Liver (tissue), 9 donors: ENCODE data around the gene DCST2. TPM values are rescaled to one million over a fixed set of nuclear protein-coding genes. Genes with fewer than 3 reads are reported as not detected.

Experiments used
- DNase-seq: peaks from one replicate; pipeline ENCODE4 v3.0.0-alpha.2; 2017; ENCODE audit warnings: low spot score
- H3K27ac ChIP-seq, 2 donors: one replicate each; pipeline ENCODE4 v1.7.0; 2013; ENCODE audit warnings: inconsistent platforms in 2 of 2, low read length in 2 of 2, control low read depth in 1 of 2, low read depth in 1 of 2, mild to moderate bottlenecking in 1 of 2
- H3K27me3 ChIP-seq, 4 donors: one replicate each; pipeline versions ENCODE4 v1.6.1 to v1.7.0; 2013; ENCODE audit warnings: low read length in 3 of 4, inconsistent platforms in 1 of 4, mild to moderate bottlenecking in 1 of 4, moderate library complexity in 1 of 4; ENCODE audit not compliant: control insufficient read depth in 4 of 4, insufficient read depth in 4 of 4
- H3K36me3 ChIP-seq, 4 donors: one replicate each; pipeline versions ENCODE4 v1.6.1 to v1.7.0; 2013; ENCODE audit warnings: low read length in 3 of 4, mild to moderate bottlenecking in 3 of 4, low read depth in 1 of 4, moderate library complexity in 1 of 4; ENCODE audit not compliant: control insufficient read depth in 4 of 4, insufficient read depth in 3 of 4
- H3K4me1 ChIP-seq, 4 donors: one replicate each; pipeline versions ENCODE4 v1.6.1 to v1.7.0; 2013; ENCODE audit warnings: low read length in 3 of 4, mild to moderate bottlenecking in 3 of 4, moderate library complexity in 1 of 4; ENCODE audit not compliant: control insufficient read depth in 4 of 4, insufficient read depth in 4 of 4
- H3K4me3 ChIP-seq, 3 donors: one replicate each; pipeline versions ENCODE4 v1.6.1 to v1.7.0; 2013; ENCODE audit warnings: low read length in 3 of 3, control low read depth in 1 of 3, low read depth in 1 of 3, mild to moderate bottlenecking in 1 of 3
- H3K9ac ChIP-seq, 2 donors: one replicate each; pipeline ENCODE4 v1.7.0; 2013; ENCODE audit warnings: low read length in 2 of 2, mild to moderate bottlenecking in 2 of 2, moderate library complexity in 2 of 2, control low read depth in 1 of 2, low read depth in 1 of 2
- H3K9me3 ChIP-seq, 4 donors: one replicate each; pipeline versions ENCODE4 v1.6.1 to v1.7.0; 2013; ENCODE audit warnings: low read length in 3 of 4; ENCODE audit not compliant: control insufficient read depth in 4 of 4
- ATF3 ChIP-seq: IDR thresholded peaks from 2 replicates; pipeline ENCODE4 v1.6.1; 2016; ENCODE audit warnings: antibody characterized with exemption
- EGR1 ChIP-seq, 2 donors: IDR thresholded peaks; 2 replicates each; pipeline ENCODE4 v1.6.1; 2016 to 2018; ENCODE audit warnings: antibody characterized with exemption in 2 of 2, low read depth in 2 of 2
- FOXA1 ChIP-seq: IDR thresholded peaks from 2 replicates; pipeline ENCODE4 v1.6.1; 2016; ENCODE audit warnings: antibody characterized with exemption
- FOXA2 ChIP-seq: IDR thresholded peaks from 2 replicates; pipeline ENCODE4 v1.6.1; 2016; ENCODE audit warnings: antibody characterized with exemption
- GABPA ChIP-seq, 2 donors: IDR thresholded peaks in 1 of 2; conservative IDR thresholded peaks in 1 of 2; 2 replicates each; pipeline ENCODE4 v1.6.1; 2016; ENCODE audit warnings: antibody characterized with exemption in 2 of 2, mild to moderate bottlenecking in 1 of 2, moderate library complexity in 1 of 2
- HNF4A ChIP-seq, 2 donors: conservative IDR thresholded peaks; 2 replicates each; pipeline ENCODE4 v1.6.1; 2016; ENCODE audit warnings: antibody characterized with exemption in 2 of 2, mild to moderate bottlenecking in 2 of 2
- HNF4G ChIP-seq: IDR thresholded peaks from 2 replicates; pipeline ENCODE4 v1.6.1; 2016; ENCODE audit warnings: antibody characterized with exemption
- JUND ChIP-seq, 2 donors: IDR thresholded peaks; 2 replicates each; pipeline ENCODE4 v1.6.1; 2016; ENCODE audit warnings: antibody characterized with exemption in 2 of 2
- MAX ChIP-seq: IDR thresholded peaks from 2 replicates; pipeline ENCODE4 v1.6.1; 2016; ENCODE audit warnings: antibody characterized with exemption
- NR2F2 ChIP-seq: IDR thresholded peaks from 2 replicates; pipeline ENCODE4 v1.6.1; 2016; ENCODE audit warnings: antibody characterized with exemption
- RAD21 ChIP-seq, 2 donors: IDR thresholded peaks; 2 replicates each; pipeline ENCODE4 v1.6.1; 2016; ENCODE audit warnings: antibody characterized with exemption in 2 of 2, mild to moderate bottlenecking in 2 of 2
- REST ChIP-seq: IDR thresholded peaks from 2 replicates; pipeline ENCODE4 v1.6.1; 2016; ENCODE audit warnings: antibody characterized with exemption, mild to moderate bottlenecking
- RXRA ChIP-seq, 2 donors: IDR thresholded peaks; 2 replicates each; pipeline ENCODE4 v1.6.1; 2017 to 2018; ENCODE audit warnings: antibody characterized with exemption in 2 of 2, mild to moderate bottlenecking in 1 of 2
- SP1 ChIP-seq: IDR thresholded peaks from 2 replicates; pipeline ENCODE4 v1.6.1; 2018; ENCODE audit warnings: antibody characterized with exemption, mild to moderate bottlenecking
- TAF1 ChIP-seq: conservative IDR thresholded peaks from 2 replicates; pipeline ENCODE4 v1.6.1; 2016; ENCODE audit warnings: antibody characterized with exemption, mild to moderate bottlenecking
- YY1 ChIP-seq: IDR thresholded peaks from 2 replicates; pipeline ENCODE4 v1.6.1; 2016; ENCODE audit warnings: antibody characterized with exemption, mild to moderate bottlenecking
- ZBTB33 ChIP-seq: IDR thresholded peaks from 2 replicates; pipeline ENCODE4 v1.6.1; 2016; ENCODE audit warnings: antibody characterized with exemption
- WGBS: extraction: QIAGEN DNeasy Blood & Tissue Kit; methylation state at CpG from one replicate; pipeline ENCODE4 v1.1.7; 2013; 5-methylcytosine and 5-hydroxymethylcytosine counted together
- polyA plus RNA-seq, 2 donors: library from polyadenylated mRNA; stranded (reverse) in 1 of 2; unstranded in 1 of 2; fragments of 200-250 nt in 1 of 2; fragments of >200 nt in 1 of 2; fragmentation: Nextera tagmentation in 1 of 2; extraction: Ambion mirVana in 1 of 2; gene quantifications; one replicate each; pipeline versions ENCODE4 v1.2.1 to v1.2.3, GENCODE V29; 2013 to 2015
- total RNA-seq, 2 donors: library from RNA; depleted of rRNA; stranded (reverse); fragments of >200 nt; gene quantifications; one replicate each; pipeline ENCODE4 v1.2.3, GENCODE V29; 2014
- TF ChIP-seq, protein P1 (sequence below): fragments of 150-350 bp; IDR thresholded peaks from 2 replicates; pipeline ENCODE4 v1.5.1; 2017; ENCODE audit warnings: improper control_type of control experiment, low read depth, low read length; ENCODE audit not compliant: missing input control
- donor health status: healthy.
- donor health status: healthy.
- donor health status: healthy.
- donor health status: healthy.
- donor health status: healthy.

The DCST2 gene
- total and polyA plus RNA-seq, 4 donors, result 0.25 to 0.53 (median 0.27) TPM; not detected in 1

DNA sequence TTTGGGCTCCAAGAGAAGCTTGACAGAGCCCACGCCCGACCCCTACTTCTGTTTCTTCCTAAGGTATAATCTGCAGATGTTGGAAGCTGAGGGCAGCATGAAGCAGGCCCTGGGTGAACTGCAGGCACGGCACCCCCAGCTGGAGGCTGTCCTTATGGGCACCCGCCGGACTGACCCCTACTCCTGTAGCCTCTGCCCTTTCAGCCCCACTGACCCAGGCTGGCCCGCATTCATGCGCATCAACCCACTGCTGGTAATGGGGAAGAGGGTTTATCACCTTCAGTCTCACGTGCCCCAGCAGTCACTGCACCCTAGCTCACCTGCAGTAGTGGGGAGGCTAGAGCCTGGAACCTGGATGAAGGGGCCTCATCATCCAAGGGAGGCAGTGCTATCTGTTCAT, 43.3 kb downstream of the DCST2 start:
- no peak for DNase-seq
- Histone ChIP-seq H3K4me3 (no peak overlapping the region), H3K27ac (no peak overlapping the region), H3K4me1 (peaks cover 2 to 18% (median 11%) of the 10 kb centered on the region in 4 donors), H3K9me3 (no peaks in the 10 kb centered on the region), H3K36me3 (peaks cover 0 to 9% (median 5%) of the 10 kb centered on the region in 4 donors), H3K9ac (no peak overlapping the region), H3K27me3 (no peaks in the 10 kb centered on the region)
- WGBS, result 95% methylated on average over 8 of the region's 8 CpGs
- TF ChIP-seq EGR1 (IDR thresholded peaks at IDR 0.05; ENCODE audit: low read depth in 2 of 2) (no peak), GABPA (IDR thresholded peaks at IDR 0.05 in 1 of 2, conservative IDR thresholded peaks at IDR 0.05 in 1 of 2) (no peak), TAF1 (no peak), RAD21 (IDR thresholded peaks at IDR 0.05) (no peak), REST (no peak), ZBTB33 (no peak), FOXA2 (no peak), ATF3 (no peak), JUND (IDR thresholded peaks at IDR 0.05) (no peak), MAX (no peak), NR2F2 (no peak), HNF4A (conservative IDR thresholded peaks at IDR 0.05) (no peak), HNF4G (no peak), FOXA1 (no peak), YY1 (no peak), RXRA (IDR thresholded peaks at IDR 0.05) (no peak), SP1 (no peak)
- TF ChIP-seq, protein P1, sequence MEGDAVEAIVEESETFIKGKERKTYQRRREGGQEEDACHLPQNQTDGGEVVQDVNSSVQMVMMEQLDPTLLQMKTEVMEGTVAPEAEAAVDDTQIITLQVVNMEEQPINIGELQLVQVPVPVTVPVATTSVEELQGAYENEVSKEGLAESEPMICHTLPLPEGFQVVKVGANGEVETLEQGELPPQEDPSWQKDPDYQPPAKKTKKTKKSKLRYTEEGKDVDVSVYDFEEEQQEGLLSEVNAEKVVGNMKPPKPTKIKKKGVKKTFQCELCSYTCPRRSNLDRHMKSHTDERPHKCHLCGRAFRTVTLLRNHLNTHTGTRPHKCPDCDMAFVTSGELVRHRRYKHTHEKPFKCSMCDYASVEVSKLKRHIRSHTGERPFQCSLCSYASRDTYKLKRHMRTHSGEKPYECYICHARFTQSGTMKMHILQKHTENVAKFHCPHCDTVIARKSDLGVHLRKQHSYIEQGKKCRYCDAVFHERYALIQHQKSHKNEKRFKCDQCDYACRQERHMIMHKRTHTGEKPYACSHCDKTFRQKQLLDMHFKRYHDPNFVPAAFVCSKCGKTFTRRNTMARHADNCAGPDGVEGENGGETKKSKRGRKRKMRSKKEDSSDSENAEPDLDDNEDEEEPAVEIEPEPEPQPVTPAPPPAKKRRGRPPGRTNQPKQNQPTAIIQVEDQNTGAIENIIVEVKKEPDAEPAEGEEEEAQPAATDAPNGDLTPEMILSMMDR, result no peak
